Tibial nerve (tissue), 4 donors: Measurements from ENCODE around the gene IFNK. TPM values are rescaled to one million over a fixed set of nuclear protein-coding genes. Genes with fewer than 3 reads are reported as not detected.

Experiments
- DNase-seq, 2 donors: peaks; one replicate each; pipeline ENCODE4 v3.0.0-alpha.2; 2019; ENCODE audit warnings: low spot score in 2 of 2
- H3K27ac ChIP-seq, 4 donors: fragments of 200-600 bp; sonication (generic) in 3 of 4; one replicate each; pipeline ENCODE4 v1.5.1; 2017 to 2019; ENCODE audit warnings: mild to moderate bottlenecking in 1 of 4
- H3K27me3 ChIP-seq, 2 donors: fragments of 200-600 bp; sonication (generic) in 1 of 2; one replicate each; pipeline versions ENCODE4 v1.5.1 to v1.6.0; 2017 to 2019
- H3K36me3 ChIP-seq, 3 donors: fragments of 200-600 bp; sonication (generic); one replicate each; pipeline ENCODE4 v1.5.1; 2018 to 2019
- H3K4me1 ChIP-seq, 4 donors: fragments of 200-600 bp; sonication (generic) in 3 of 4; one replicate each; pipeline ENCODE4 v1.5.1; 2017 to 2019
- H3K4me3 ChIP-seq, 4 donors: fragments of 200-600 bp; sonication (generic) in 3 of 4; one replicate each; pipeline ENCODE4 v1.5.1; 2017 to 2019; ENCODE audit warnings: mild to moderate bottlenecking in 1 of 4, moderate library complexity in 1 of 4
- H3K9me3 ChIP-seq, 4 donors: fragments of 200-600 bp; sonication (generic) in 3 of 4; one replicate each; pipeline ENCODE4 v1.5.1; 2017 to 2019
- EP300 ChIP-seq, 2 donors: sonication (generic); formaldehyde crosslinking; IDR thresholded peaks; one replicate each; pipeline ENCODE4 v1.6.1; 2017; ENCODE audit warnings: antibody characterized with exemption in 2 of 2, mild to moderate bottlenecking in 1 of 2
- POLR2A ChIP-seq, 2 donors: fragments of 450-650 bp; IDR thresholded peaks; one replicate each; pipeline ENCODE4 v1.6.1; 2017; ENCODE audit warnings: antibody characterized with exemption in 2 of 2, mild to moderate bottlenecking in 2 of 2, moderate library complexity in 2 of 2
- WGBS, 2 donors: methylation state at CpG; one replicate each; pipeline ENCODE4 v1.1.5; 2018; 5-methylcytosine and 5-hydroxymethylcytosine counted together
- total RNA-seq, 4 donors: library from RNA; depleted of rRNA; stranded (reverse); fragments of >200 nt; gene quantifications; one replicate each; pipeline ENCODE4 v1.1.0, GENCODE V29; 2016
- TF ChIP-seq, protein P1 (sequence below), 5 experiments: fragments of 200-600 bp in 3 of 5; fragments of 450-650 bp in 2 of 5; sonication (generic) in 3 of 5; IDR thresholded peaks; one replicate each; pipeline ENCODE4 v1.5.1; 2016 to 2019; ENCODE audit warnings: antibody characterized with exemption in 5 of 5, mild to moderate bottlenecking in 3 of 5, moderate library complexity in 2 of 5

The IFNK gene
- total RNA-seq, 4 donors from 2014 or later: not detected

DNA sequence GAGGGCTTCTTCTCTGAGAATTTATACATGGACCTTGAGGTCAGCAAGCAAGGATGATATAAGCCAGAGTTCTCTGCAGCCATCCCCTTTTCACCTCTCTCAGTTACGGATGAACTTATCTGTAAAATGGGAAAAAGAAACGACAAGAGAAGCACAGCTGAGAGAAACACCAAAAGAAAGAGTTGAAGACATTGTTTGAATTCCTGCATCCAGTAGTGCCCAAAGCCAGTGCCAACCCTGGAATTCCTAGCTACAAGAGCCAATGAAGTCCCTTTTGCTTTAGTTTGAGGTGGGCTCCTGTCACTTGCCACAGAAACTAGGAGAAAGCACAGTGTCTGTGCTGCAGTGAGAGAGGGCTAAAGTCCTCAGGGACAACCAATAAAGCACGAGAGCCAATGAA lies 12.1 kb downstream of the IFNK start:
- WGBS, 2 donors: 73 to 78% methylated on average over 3 of the region's 3 CpGs
- Histone ChIP-seq H3K4me1 (peaks cover 0 to 58% (median 11%) of the 10 kb centered on the region in 4 donors), H3K27me3 (no peaks in the 10 kb centered on the region), H3K27ac (peak overlapping the region in 1 of 4 donors; percentile 81), H3K36me3 (peaks cover 0 to 5% (median 0%) of the 10 kb centered on the region in 3 donors), H3K9me3 (no peaks in the 10 kb centered on the region), H3K4me3 (no peak overlapping the region)
- no peak for DNase-seq
- TF ChIP-seq EP300 (IDR thresholded peaks at IDR 0.05): no peak
- TF ChIP-seq, protein P1, sequence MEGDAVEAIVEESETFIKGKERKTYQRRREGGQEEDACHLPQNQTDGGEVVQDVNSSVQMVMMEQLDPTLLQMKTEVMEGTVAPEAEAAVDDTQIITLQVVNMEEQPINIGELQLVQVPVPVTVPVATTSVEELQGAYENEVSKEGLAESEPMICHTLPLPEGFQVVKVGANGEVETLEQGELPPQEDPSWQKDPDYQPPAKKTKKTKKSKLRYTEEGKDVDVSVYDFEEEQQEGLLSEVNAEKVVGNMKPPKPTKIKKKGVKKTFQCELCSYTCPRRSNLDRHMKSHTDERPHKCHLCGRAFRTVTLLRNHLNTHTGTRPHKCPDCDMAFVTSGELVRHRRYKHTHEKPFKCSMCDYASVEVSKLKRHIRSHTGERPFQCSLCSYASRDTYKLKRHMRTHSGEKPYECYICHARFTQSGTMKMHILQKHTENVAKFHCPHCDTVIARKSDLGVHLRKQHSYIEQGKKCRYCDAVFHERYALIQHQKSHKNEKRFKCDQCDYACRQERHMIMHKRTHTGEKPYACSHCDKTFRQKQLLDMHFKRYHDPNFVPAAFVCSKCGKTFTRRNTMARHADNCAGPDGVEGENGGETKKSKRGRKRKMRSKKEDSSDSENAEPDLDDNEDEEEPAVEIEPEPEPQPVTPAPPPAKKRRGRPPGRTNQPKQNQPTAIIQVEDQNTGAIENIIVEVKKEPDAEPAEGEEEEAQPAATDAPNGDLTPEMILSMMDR (IDR thresholded peaks at IDR 0.05): no peak
- no peak for TF ChIP-seq POLR2A (IDR thresholded peaks at IDR 0.05)

DNA sequence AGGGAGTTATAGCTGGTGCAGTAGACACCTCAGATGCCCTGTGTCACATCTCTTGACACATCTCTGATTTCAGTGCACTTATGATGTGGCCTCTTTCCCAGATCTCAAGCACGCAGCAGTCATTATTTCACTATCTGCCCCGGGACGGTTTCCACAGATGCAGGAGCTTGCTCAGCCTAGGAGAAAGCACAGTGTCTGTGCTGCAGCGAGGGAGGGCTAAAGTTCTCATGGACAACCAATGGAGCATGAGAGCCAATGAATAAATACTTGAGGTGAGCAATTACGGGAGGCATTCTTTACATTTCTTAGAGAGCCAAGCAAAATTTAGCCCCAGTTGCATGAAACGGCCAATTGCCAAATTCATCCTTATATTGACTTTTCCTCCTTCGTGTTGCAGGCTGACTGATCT lies 12.9 kb downstream of the IFNK start:
- Histone ChIP-seq H3K36me3 (peaks cover 0 to 5% (median 0%) of the 10 kb centered on the region in 3 donors), H3K4me3 (no peak overlapping the region), H3K27ac (peak overlapping the region in 1 of 4 donors; percentile 36), H3K4me1 (peaks cover 0 to 67% (median 11%) of the 10 kb centered on the region in 4 donors), H3K9me3 (no peaks in the 10 kb centered on the region), H3K27me3 (no peaks in the 10 kb centered on the region)
- no peak for DNase-seq
- WGBS, 2 donors: 80 to 81% methylated on average over 7 of the region's 7 CpGs
- no peak for TF ChIP-seq POLR2A (IDR thresholded peaks at IDR 0.05)
- TF ChIP-seq, protein P1 (IDR thresholded peaks at IDR 0.05): no peak
- TF ChIP-seq EP300 (IDR thresholded peaks at IDR 0.05): no peak

DNA sequence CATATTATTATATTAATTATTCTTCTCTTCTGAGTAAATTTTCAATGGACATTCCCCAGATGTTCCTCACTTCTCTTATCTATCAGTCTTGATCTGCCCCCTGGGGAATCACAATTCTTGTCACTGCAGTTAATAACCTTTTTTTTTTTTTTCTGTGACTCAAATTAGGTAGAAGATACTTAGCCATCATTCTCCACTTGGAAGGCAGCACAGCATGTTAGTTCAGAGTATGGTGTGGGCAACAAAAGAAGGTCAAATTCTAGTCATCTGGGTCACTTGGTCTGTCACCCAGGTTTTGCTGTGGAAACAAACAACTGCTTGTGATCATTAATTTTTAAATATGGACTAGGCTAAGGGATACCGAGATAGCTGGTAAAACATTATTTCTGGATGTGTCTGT lies 13.7 kb downstream of the IFNK start:
- whole genome bisulfite sequencing, 2 donors: 65 to 86% methylated on average over 1 of the region's 1 CpG
- Histone ChIP-seq H3K27me3 (no peaks in the 10 kb centered on the region), H3K9me3 (no peaks in the 10 kb centered on the region), H3K4me3 (no peak overlapping the region), H3K27ac (peak overlapping the region in 1 of 4 donors; percentile 36), H3K36me3 (peaks cover 0 to 5% (median 0%) of the 10 kb centered on the region in 3 donors), H3K4me1 (peaks cover 0 to 70% (median 11%) of the 10 kb centered on the region in 4 donors)
- DNase-seq: no peak
- TF ChIP-seq, protein P1 (IDR thresholded peaks at IDR 0.05): no peak
- TF ChIP-seq POLR2A (IDR thresholded peaks at IDR 0.05) (no peak), EP300 (IDR thresholded peaks at IDR 0.05) (no peak)

DNA sequence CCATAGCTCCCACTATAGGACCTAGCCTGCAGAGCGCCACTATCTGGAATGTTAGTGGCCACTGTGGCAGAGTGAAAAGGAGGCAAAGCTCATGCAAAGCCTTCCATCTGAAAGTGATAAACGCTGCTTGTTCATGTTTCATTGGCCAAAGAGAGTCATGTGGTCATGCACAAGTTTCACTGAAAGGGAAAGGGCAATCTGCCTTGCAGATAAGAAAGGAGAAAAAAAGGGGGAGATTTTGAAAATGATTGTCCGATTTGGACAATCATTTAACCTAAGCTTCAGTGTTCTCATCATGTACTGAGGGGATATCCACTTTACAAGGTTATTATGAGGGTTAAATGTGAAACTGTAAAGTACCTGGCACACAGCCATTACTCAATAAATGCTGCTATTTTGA lies 14.6 kb downstream of the IFNK start:
- TF ChIP-seq POLR2A (IDR thresholded peaks at IDR 0.05) (no peak), EP300 (IDR thresholded peaks at IDR 0.05) (no peak)
- TF ChIP-seq, protein P1 (IDR thresholded peaks at IDR 0.05): no peak
- Histone ChIP-seq H3K27me3 (no peaks in the 10 kb centered on the region), H3K4me1 (peaks cover 0 to 63% (median 11%) of the 10 kb centered on the region in 4 donors), H3K36me3 (peaks cover 0 to 5% (median 0%) of the 10 kb centered on the region in 3 donors), H3K4me3 (no peak overlapping the region), H3K9me3 (no peaks in the 10 kb centered on the region), H3K27ac (peak overlapping the region in 1 of 4 donors; percentile 90)
- 90 to 95% methylated on average over 3 of the region's 3 CpGs for WGBS, 2 donors
- no peak for DNase-seq

DNA sequence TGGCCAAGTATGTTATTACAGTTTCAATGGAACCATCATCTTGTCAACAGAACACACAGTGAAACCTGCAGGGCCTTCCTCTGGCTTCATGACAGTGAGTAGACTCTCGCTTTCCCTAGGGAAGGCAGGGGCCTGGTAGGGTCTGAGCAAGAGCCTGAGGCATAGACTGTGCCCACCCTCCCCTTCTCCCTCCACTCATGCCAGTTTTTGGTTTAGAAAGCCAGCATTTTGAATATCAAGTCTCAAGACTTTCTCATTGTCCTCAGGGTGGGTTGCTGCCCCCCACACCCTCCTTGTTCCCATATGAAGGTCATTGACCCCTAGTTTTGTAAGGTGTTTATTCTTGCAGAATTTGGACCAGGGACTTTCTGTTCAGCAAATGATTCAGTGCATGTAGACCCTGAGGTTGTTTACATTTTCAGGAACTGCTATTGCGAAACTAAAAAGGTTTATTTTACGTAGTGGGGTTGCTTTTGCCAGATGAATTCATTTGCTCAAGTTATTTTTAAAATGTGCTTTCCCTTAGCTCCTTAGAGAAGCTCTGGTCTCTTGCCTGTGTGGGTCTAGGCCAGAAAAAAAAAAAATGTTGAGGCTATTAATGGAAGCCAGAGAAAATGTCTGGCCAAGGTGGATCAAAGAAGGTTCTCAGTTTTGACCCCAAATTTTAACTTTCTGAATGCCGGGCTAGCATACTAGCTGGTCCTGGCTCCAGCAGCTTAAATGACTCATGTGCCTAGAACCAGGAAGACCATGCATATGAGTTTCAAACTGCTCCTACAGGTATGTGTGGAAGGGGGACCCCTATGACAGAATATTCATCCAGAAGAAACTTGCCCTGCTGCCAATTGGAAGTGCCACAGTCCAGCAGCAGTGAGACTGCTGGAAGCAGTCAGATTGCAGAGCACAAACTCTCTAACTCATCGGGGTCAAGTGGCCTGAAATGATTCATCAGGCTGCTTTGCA lies 15.7 kb downstream of the IFNK start:
- Histone ChIP-seq H3K4me3 (no peak overlapping the region), H3K9me3 (no peaks in the 10 kb centered on the region), H3K36me3 (peaks cover 0 to 12% (median 0%) of the 10 kb centered on the region in 3 donors), H3K27me3 (no peaks in the 10 kb centered on the region), H3K4me1 (peaks cover 0 to 53% (median 8%) of the 10 kb centered on the region in 4 donors), H3K27ac (peak overlapping the region; percentile 51 to 90 (median 70))
- TF ChIP-seq POLR2A (IDR thresholded peaks at IDR 0.05) (no peak), EP300 (IDR thresholded peaks at IDR 0.05) (peak; percentile 94 to 95)
- peak in 1 of 2 donors; percentile 45 for DNase-seq
- 57 to 65% methylated on average over 5 of the region's 5 CpGs for WGBS, 2 donors
